ENCODE data around the gene PAQR4.

- TF ChIP-seq CTCF (IDR thresholded peaks at IDR 0.05; ENCODE audit: poor library complexity), result no peak
- TF ChIP-seq EZH2phosphoT487 (IDR thresholded peaks at IDR 0.05; ENCODE audit: low read depth, severe bottlenecking, unreplicated experiment), result no peak
Measured at GRCh38 chr16:2946649-2947048, 22.5 kb upstream of the PAQR4 start.
